DMS114 treated with DMSO at 0.1 percent for 48 hours (cell line): ENCODE results near the gene TRPM8.

Experiments used
- DNase-seq: peaks from one replicate; lab custom pipeline; 2025; ENCODE audit not compliant: unreplicated experiment; lab: John Stamatoyannopoulos, UW

TRPM8 gene

GRCh38 chr2:233973786-233974185 is 56.6 kb downstream of the TRPM8 start:
- no peak for DNase-seq

GRCh38 chr2:233974530-233975071 is 57.4 kb downstream of the TRPM8 start:
- DNase-seq: no peak

DNA sequence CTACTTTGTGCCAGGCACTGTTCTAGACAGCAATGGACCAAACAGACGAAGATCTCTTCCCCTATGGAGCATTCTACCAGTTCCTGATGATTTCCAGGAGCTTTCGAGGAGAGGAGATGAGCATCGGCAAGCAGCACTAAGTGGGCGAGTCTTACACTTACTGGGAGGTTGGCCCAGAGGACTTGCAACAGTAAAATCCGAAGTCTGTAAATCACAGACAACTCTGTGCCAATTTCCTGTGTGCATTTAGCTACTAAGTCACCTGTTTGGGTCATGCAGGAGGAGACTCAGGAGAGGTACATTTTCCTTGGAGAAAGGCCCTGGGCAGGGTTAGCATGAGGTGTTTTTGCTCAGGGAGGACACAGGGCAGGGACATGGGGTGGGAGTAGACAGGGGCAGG is 58.9 kb downstream of the TRPM8 start:
- no peak for DNase-seq

- peak; percentile 33 for DNase-seq
Observed at GRCh38 chr2:233976690-233977294, 59.6 kb downstream of the TRPM8 start.

DNA sequence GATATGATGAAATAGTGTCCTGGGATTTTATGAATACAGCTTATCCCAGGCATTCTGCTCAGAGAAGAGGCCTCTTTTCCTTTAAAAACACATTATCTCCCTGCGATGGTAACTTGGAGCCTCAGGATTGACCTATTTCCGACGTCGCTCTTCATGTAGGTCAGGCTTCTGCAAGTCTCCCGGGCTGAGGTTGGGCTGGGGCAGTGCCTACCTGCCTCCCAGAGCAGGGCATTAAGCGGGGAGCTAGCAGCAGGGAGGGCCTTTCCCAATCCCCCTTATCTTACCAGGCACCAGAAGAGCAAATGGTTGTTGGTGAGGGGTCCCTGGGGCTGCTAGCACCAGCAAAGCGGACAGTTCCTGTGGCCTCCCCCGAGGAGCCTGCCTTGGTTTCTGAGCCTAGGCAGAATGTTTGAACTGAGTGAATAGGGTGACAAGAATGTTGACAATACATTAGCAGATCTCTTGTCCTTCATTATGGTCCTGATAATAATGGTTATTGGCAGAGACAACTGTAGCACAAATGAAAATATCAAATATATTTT is 60.2 kb downstream of the TRPM8 start:
- DNase-seq: no peak

DNA sequence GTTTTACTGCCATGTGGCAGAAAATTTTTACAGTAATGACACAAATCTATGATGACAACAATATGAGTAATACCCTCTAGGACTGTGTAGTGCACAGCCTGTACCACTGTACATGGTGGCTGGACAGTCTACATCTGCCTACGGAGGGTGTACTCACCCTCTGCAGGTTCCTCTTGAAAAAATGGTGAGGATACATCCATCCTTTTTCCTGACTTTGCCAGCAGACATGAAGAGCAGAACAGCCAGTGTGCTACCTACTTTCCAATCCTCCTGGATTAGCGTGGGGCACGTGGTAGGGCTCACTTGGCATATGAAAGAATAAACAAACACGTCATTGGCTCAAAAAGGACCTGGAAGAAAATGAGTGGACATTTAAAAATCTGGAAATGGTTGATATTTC is 62.6 kb downstream of the TRPM8 start:
- DNase-seq: no peak

GRCh38 chr2:233980955-233981561 is 63.9 kb downstream of the TRPM8 start:
- DNase-seq: no peak

GRCh38 chr2:233981574-233982420 is 64.6 kb downstream of the TRPM8 start:
- no peak for DNase-seq

GRCh38 chr2:233982421-233983121 is 65.4 kb downstream of the TRPM8 start:
- no peak for DNase-seq

GRCh38 chr2:233983445-233983844 is 66.3 kb downstream of the TRPM8 start:
- DNase-seq: no peak

GRCh38 chr2:233988581-233988980 is 71.4 kb downstream of the TRPM8 start:
- no peak for DNase-seq

DNA sequence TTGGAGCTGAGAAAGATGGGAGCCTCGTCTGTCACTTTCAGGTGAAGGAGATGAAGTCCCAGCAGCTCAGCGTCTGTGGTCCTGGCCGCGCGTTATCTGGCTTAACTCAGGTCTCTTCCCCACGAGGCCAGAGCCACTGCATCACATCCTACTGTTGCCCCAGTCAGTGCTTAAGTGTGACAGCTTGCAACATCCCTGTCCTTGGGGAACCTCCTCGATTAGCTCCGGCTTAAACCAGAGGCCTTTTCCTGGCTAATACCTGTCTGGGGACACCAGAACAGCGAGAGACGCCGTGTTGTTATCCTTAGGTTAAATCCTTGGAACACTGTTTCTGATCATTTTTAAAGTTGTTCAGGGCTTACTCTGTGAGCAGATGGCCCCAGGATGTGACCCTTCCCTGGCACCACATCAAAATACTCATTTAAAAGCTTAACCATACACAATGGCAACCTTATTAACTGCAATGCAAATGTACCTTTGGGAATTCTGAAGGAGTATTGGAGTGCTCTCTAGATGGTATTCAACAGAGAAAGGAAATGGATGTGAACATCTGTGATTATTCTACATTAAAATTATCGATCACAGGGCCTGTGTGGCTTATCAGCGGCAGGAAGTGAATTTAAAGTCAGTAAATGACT is 72.2 kb downstream of the TRPM8 start:
- DNase-seq: no peak

GRCh38 chr2:233990261-233990798 is 73.2 kb downstream of the TRPM8 start:
- DNase-seq: no peak

- no peak for DNase-seq
Observed at GRCh38 chr2:233991196-233991595, 74.0 kb downstream of the TRPM8 start.

GRCh38 chr2:233992513-233993217 is 75.5 kb downstream of the TRPM8 start:
- no peak for DNase-seq

GRCh38 chr2:233993461-233993860 is 76.3 kb downstream of the TRPM8 start:
- no peak for DNase-seq

GRCh38 chr2:233994151-233994550 is 77.0 kb downstream of the TRPM8 start:
- no peak for DNase-seq

GRCh38 chr2:233996000-233996399 is 78.8 kb downstream of the TRPM8 start:
- no peak for DNase-seq

DNA sequence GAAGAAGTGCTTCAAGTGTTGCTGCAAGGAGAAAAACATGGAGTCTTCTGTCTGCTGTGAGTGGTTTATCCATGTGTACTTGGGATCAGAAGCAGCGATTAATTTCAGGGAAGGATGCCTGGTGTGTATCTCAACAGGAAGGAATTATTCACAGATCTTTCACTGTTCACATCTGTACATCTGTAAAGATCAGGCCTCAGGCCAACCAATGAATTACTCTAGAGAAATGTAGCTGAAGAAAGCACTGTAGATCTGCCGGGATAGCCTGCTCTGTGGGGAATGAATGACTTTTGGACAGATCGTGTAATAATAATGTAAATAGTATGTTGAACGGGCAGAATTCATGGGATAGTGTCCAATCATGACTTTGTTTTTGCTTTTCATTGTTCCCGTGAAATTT is 79.3 kb downstream of the TRPM8 start:
- no peak for DNase-seq

GRCh38 chr2:233997707-233998106 is 80.5 kb downstream of the TRPM8 start:
- no peak for DNase-seq
